NK-92 (cell line): ENCODE results near the gene DACT1.

Source experiments
- DNase-seq: peaks from one replicate; lab custom pipeline; 2025; ENCODE audit not compliant: unreplicated experiment; lab: John Stamatoyannopoulos, UW

Gene DACT1

DNA sequence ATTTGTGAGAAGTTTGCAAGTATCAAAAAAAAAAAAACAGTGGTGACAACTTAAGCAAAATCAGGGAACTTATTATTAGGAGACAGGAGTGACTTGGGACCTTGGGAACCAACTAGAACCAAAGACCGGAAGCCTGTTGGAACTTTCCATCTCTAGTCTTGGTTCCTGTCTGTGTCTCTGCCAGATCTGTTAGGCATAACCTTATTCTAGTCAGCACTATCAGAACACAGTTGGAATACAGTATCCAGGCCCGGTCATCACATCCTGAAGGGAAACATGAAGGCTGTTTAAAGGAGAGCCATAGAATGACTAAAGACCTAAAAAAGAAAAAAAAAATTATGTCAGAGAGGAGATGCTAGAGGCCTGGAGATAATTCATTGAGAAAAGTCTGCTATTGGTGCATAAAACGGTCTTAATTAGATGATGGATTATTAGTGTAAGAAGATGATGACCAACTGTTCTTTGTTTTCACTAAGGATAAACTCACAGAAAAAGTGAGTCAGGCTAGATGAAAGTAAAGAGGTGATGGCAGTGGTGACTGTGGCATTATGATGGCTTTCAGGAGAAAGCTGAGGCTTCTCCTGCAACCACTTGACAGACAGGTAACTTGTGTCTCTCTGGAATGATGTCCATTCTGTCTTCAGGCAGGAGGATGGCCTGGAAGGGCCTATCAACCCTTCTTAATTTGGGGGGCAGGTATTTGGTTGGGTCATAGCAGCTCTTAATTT, 28.2 kb downstream of the DACT1 start:
- DNase-seq = no peak

DNA sequence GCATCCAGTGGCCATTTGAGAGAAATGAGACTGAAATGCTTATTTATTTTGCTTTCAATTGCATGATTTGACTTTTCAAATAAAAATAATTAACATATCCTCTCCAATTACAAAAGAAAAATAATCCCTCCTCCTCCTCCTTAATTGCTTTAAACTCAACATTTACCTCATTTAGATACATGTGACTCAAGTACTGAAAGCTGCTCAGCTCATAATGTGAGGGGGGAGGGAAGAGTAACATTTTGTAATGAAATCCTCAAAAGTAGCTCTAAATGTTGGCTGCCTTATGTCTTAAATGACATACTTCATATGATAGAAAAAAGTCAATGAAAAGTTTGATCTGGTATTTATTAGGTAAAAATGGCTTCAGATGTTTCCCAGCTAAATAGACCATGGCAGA, 29.0 kb downstream of the DACT1 start:
- no peak for DNase-seq

DNA sequence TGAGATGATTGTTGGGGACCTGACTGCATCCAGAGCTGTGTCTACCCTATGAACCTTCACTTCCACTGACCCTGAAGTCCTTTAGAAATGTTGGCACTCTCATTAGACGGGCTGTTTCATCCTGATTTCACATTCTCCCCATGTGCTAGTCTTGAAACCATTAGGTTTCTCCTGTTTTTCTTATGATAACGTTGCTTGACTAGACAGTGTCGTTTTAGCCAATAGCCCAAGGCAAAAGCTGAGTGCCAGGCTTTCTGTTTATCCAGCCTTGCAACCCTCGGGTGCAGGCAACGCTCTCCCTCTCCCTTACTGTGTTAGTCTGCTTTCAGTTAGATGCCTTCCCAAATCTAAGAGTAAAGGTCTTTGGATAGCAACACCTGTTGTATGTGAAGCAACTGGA, 30.1 kb downstream of the DACT1 start:
- DNase-seq = no peak

DNA sequence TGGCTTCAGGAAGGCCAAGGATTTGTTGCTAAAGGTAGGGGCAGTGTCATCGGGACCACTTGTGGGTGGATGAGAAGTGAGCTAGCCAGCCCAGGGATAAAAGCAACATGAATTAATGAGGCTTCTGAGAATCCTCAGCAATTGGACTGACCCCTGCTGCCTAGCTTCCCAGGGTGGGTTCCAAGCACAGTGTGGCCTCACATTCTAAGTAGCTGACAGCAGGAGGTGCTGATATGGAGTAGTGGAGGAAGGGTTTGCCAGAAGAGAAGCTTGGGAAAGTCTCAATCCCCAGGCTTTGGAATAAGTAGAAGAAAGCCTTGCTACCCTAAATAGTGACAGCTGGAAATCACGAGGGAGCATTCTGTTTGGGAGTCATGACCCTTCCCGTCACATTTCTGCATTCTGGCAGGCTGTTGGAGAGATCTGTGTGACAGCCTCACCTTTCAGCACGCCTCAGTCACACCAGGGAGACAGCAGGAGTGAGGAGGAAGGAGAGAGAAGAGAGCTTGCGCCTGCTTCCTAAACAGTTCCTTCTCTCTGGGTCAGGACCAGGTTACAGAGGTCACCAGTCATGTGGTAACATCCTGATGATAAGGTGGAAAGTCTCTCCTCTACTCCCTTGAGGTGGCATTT, 31.2 kb downstream of the DACT1 start:
- DNase-seq = no peak

DNA sequence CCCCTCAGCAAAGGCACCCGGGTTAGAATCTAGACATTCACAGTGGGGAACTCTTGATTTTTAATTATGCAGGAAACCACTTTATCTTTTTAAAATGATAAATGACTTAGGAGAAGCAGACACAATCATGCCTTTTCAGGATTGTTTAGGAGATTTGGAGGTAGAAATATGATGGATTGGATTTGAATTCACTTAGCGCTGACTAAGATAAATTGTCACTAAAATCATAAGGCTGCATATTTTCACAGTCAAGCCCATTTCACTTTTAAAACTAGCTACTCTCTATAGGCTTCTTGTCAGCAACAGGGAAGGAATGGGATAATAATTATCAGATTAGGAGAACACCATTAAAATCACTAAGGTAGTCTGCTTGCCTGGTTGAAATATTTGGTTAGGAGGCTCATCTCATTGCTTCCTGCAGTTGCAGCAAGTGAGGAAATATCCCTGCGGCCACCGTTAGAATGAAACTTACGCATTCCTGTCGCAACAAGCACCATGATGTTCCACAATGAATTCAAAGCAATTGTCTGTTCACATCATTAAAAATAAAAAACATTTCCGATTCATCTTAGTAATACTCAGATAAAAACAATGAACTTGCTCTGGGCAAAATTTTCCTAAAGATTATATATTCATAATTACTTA, 31.9 kb downstream of the DACT1 start:
- no peak for DNase-seq

DNA sequence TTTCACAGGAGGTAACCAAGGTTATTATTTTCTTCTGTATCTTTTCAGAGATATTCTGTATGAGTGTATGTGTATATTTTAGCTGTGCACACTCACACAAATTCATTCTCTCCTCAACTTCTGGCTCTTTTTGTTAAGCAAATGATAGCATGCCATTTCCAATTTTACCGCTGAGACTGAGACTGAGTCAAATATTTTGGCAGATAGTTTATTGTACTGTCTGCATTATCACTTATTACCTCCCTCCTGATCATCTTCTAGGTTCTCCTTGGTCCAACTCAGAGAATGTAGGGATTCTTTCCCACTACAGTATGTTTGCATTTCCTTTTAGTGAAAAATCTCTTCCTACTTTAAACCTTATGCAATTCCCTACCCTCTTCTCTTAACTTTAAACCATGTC, 33.3 kb downstream of the DACT1 start:
- no peak for DNase-seq

DNA sequence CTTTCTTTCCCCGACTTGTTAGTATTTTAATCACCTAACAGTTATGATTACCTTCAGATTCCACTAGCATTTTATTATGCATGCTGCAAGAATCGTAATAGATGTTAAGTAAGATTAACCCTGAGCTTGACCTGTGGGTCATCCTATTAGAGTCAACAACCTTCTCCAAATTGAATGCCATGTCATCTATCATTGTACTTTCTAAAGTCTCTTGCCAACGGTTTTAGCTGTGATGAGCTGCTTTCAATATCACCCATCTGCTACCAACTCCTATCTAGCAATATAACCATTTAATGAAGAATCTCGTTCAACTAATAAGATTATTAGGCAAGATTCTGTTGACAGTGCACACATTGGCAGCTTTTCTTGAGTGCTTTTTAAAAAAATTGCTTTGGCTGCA, 33.7 kb downstream of the DACT1 start:
- DNase-seq = no peak

DNA sequence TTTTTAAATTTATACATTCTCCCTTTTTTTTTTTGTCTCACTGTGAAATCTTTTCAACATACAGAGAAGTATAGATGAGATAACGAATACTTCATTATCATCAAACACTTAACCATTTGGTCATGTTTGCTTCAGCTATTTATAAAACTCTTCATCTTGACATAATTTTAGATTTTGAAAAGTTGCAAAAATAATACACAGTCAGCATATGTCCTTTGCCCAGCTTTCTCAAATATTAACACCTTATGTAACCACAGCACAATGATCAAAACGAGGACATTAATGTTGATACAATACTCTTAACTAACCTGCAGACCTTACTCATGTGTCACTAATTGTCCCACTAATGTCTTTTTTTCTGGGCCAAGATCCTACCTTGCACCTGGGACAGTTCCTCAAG, 36.0 kb downstream of the DACT1 start:
- no peak for DNase-seq

DNA sequence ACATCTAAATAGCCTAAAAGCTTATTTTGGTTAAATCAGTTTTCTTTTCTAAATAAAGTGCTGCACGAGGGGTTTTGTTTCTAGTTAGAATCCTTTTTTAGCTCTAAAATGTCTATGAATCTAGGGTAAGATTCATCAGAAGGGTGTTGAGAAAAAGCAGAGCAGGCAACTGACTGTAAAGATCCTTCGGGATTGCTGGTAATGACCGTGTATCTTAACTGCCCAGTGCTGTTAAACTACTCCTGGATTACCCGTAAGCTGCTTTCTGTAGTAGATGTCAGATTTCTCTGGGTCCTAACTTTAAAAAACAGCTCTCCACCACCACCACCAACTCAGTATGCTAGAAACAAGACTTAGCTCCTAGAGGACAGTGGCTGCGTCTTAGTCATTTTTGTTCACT, 39.2 kb downstream of the DACT1 start:
- no peak for DNase-seq

DNA sequence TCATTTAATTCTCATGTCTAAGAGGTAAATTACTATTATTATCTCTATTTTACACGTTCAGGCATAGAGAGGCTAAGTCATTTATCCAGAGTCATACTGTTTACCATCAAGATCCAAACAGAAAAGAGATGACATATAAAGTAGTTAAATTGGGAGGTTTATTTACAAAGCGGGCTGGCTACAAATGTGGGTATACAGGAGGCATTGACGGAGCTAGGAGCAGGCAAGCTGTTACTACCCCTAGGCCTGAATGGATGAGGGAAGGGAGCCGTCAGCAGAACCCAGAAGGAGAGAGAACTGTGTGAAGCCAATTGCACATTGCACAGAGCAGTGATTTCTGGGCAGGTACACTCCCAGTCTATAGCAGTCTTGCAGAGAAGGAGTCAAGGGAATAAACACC, 39.8 kb downstream of the DACT1 start:
- DNase-seq = no peak

DNA sequence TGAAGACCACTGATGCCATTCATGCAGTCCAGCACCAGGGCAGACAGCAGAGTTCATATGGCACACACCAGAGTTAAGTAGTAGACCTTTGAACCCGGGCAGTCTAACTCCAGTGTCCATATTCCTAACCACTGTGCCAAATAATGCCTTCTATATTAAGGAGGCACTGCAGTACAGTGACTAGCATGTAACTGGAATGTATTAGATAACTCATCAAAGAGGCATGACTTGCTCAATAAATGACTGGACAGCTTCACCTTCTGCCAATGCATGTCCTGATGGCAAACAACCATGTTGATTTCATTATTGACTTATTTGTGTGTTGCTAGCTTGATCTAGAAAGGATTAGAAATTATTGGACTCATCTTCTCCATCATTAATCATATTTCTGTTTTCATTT, 40.2 kb downstream of the DACT1 start:
- DNase-seq = no peak

DNA sequence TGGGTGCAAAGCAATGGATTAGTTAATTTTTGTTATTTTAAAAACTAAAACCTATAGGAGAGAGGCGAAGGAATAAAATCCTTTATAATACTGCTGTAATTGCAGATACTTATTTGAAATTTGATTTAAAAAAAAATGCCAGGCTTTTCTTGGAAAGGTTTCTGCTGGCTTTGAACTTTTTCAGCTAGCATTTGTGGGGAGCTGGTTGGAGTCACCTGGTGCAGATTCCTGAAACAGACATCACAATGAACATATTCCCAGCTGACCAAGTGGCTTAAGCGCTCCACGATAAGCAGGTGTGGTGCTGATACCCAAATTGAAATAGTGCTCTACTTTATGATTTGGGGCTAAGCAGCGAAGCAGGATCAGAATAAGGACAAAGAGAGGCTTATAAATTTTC, 42.9 kb downstream of the DACT1 start:
- DNase-seq = no peak

DNA sequence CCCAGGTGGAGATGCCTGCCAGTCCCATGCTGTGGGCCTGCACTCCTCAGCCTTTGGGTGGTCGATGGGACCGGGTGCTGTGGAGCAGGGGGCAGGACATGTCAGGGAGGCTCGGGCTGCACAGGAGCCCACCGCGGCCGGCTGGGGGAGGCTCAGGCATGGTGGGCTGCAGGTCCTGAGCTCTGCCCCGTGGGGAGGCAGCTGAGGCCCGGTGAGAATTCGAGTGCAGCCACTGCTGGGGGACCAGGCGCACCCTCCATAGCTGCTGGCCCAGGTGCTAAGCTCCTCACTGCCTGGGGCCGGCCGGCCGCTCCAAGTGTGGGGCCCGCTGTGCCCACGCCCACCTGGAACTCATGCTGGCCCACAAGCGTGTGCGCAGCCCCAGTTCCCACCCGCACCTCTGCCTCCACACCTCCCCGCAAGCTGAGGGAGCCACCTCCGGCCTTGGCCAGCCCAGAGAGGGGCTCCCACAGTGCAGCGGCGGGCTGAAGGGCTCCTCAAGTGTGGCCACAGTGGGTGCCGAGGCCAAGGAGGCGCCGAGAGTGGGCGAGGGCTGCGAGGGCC, 49.6 kb downstream of the DACT1 start:
- DNase-seq = no peak

DNA sequence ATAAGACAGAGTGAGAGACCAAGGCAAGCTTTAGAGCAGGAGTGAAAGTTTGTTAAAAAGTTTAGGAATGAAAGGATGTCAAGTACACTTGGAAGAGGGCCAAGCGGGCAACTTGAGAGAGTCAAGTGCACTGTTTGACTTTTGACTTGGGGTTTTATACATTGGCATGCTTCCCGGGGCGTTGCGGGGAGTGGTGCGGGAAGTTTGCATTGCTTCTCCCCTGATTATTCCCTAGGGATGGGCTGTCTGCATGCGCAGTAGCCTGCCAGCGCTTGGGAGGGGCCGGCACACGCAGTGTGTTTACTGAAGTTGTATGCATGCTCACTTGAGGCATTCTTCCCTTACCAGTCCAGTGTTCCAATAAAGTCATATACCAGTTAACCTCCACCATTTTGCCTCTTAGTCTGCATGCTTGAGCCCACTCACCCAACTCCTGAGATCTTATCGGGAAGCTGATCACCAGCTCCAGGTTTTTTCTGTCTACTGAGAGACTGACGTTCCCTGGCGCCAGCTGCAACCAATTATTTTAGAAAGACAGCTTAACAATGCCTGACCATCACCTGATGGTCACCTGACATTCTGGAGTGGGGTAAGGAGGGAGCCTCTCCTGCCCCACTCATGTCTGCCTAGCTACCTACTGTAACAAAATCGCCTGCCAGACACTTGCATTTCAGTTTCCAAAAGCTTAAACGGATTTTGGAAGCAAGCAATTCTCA, 53.2 kb downstream of the DACT1 start:
- no peak for DNase-seq

DNA sequence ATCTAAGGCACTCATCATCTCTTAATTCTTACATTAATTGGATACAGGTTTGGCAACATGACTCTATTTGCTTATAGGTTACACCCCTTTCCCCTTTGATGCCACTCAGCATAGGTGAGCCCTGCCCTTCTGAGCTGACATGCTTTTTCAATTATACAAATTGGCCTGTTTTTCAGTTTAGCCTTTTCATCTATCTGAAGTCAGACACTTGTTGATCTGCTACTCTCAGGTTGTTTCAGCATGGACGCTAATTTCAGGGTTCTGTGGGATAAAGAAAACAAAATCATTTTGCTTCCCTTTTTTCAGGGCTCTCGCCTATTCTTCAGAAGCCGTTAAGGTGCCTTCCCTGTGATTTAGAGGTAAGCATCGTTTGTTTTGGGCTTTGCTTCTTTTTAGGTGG, 55.3 kb downstream of the DACT1 start:
- DNase-seq = no peak

DNA sequence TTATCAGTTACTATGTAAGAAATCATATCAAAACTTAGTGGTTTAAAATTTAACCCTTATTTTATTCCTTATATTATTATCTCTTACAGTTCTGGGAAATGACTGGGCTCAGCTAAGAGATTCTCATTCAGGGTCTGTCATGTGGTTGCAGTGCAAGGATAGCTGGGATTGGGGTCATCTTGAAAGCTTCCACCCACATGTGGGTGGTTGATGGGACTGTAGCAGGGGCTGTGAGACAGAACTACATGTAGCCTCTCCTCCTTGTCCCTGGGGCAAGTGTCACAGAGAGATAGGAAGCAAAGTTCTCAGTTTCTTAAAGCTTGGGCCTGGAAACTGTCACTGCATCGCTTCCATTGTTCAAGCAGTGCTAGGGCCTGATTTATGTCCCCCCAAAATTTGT, 57.8 kb downstream of the DACT1 start:
- no peak for DNase-seq

DNA sequence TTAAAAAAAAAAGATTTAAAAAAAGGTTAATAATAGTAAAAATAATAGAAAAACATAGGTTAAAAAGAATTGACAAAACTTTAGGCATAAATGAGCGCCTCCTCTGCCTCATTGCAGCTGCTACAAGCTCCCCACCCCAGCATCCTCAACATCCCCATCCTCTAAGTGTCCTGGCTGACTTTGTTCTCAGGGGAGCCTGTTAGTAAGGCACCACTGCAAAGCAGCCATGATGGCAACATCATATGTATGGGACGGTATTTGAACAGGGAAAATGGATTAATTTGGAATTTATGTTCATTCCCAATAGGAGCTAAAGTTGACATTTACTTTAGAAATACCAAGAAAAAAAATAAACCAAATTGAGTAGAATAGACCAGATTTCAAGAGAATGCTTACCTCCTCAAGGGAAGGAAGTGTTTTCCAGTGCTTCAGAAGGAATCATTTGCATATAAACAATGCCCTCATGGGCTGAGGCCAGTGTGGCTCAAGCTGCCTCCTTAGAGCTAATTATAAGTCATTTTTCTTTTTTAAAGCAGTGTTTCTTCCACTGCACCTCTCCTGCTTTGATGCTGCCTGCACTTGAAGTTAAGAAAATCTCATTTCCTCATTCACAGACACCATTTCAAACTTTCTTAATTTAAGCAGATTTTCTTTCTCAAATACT, 59.6 kb downstream of the DACT1 start:
- no peak for DNase-seq
